CD4-positive, alpha-beta T cell treated with Interleukin-4 for 1 hour (primary cell): Measurements from ENCODE around the gene SH3D19.
"Not testable (repeated sequence)": the region's sequence is repeated elsewhere in the genome, so short reads cannot be mapped to it uniquely, and the experiment has no call there.

Source experiments
- DNase-seq, 2 donors: peaks; one replicate each; pipeline ENCODE4 v3.0.0-alpha.2; 2020 to 2022

Gene SH3D19

DNA sequence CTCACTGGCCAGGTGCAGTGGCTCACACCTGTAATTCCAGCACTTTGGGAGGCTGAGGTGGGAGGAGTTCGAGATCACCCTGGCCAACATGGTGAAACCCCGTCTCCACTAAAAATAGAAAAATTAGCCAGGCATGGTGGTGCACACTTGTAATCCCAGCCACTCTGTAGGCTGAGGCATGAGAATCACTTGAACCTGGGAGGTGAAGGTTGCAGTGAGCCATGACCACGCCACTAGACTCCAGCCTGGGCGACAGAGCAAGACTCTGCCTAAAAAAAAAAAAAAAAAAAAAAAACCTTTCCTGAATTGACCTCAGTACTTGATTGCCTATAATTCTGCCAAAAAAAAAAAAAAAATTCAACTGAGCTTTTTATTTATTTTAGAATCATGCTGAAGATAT is 3.2 kb downstream of the SH3D19 start:
- not testable (repeated sequence) for DNase-seq

DNA sequence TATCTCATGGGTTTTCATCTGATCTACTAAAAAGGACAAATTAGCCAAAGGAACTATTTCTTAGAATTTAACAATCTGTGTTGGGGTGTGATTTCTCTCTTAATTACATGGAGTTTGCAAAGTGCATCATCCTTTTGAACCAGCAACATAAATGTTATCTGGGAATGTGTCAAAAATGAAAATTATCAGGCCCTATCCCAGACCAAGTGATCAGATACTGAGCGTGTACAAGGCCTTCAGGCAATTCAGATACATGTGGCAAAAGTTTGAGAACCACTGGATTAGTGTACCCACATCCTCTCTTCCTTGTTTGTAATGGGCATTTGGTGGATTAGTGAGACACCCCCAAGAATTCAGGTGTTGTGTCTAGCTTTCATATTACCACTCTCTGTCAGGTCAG is 3.8 kb downstream of the SH3D19 start:
- DNase-seq, result no peak

DNA sequence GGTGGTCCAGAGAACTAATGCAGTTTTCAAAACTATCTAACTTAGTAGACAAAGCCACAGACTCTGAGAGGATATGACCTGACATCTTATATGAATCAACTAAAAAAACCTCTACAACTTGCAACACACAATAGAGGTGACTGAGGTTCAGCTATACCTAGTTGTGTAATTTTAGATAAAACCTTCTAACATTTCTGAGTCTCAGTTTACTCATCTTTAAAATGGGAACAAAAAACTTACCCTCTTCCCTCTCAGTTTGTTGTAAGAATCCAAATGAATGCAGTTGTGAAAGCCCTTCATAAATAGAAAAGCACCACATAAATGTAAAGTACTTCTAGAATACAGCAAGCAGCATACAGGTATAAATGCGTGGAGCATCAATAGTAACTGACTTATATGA is 5.9 kb downstream of the SH3D19 start:
- DNase-seq, result no peak

DNA sequence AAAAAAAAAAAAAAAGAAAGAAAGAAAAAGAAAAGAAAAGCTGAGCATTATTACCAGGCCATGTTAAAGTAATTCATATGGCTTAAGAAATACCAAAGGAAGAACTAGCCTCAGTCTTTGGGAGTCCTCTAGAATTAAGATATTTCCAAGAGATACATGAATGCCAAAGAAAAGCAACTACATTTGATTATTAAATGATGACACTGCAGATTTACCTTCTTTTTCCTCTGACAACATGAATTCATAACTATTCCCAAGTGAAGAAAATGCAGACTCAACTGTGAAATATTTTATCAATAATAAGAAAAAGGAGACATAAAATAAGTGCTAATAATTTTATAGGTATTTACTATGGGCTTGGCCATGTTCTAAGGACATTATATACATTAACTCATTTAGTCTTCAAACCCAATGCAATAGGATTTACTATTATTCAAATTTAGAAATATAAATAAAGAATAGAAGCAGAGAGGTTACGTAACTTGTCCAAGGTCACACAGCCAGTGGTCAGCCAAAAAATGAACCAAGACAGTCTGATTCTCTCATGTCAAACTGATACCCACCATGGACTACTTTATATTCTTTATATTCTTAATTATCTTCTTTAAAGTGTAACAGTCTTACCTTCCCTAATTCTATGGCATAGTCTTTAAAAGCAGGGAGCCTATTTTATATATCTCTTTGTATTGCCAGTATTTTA is 6.9 kb downstream of the SH3D19 start:
- DNase-seq, result no peak

DNA sequence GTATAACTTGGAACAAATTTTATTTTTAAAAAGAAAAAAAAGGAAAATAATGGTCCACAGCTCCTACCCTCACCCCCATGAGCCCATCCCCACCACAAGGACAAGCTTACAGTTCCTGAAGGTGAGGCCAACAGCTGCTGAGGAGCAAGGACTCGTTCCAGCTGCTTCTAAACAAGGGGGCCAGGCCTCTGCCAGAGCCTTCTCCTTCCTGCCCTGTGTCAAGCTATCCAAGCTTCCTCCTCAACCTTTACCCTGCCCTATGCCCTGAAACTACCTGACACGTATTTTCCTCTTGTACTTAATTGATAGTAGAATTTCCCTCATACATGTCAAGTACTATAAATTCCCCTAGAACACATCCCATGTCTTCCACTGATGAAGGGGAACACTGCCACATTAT is 8.8 kb downstream of the SH3D19 start:
- DNase-seq, result no peak

DNA sequence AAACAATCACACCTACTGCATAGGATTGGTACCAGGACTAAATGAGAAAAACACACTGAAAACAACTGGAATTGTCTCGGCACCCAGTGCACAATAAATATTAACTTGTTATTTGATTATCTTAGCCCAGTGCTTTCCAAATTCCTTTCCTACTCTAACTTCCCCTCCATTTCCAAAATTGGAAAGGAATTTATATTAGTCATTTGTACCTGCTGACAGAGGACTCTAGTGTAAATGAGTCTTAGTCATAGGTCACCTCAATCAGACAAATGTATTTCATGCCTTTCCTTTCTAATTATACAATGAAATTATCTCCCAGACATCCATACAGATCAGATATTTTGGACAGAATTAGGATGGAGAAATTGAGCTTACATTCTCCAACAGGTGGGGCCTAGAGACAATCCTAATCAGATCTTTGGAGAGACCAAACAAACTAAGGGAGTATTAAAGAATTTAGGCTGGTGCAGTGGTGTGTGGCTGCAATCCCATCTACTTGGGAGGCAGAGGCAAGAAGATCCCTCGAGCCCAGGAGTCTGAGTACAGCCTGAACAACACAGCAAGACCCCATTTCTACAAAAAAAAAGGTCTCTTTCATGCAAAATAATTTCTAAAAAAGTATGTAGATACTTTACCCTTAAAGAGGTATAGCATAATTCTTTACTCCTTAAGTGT is 10.1 kb downstream of the SH3D19 start:
- DNase-seq, result no peak

DNA sequence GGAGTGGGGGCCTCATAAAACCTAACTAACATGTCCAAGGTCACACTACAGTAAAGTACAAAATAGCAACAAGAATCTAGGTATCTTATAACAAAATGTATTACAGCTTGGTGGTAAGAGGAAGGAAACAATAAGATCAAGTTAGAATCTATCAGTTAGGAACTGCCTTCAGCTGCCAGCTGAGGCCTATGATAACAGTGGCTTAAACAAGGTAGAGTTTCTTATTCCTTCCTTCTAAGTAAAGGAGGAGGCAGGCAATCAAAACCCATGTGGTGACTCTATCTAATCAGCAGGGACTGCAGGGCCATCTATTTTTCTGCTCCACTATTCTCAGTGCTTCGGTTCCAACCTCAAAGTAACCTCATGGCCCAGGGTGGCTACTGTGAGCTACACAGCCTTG is 10.9 kb downstream of the SH3D19 start:
- DNase-seq, result no peak

DNA sequence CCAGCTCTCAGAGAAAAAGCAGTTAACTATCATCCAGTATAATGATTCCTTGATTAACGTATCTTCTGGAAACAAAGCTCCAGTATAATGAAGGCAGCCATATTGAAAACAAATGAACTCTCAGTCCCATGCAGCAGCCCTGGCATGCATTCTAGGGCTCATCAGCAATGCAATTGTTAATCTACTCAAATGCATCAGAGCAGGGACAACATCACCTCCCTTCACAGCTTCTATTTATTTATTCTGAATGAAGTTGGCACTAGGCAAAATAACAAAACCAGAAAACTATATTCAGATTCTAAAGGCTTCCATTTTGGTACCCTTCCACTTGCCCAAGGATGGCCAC is 11.4 kb downstream of the SH3D19 start:
- no peak for DNase-seq

DNA sequence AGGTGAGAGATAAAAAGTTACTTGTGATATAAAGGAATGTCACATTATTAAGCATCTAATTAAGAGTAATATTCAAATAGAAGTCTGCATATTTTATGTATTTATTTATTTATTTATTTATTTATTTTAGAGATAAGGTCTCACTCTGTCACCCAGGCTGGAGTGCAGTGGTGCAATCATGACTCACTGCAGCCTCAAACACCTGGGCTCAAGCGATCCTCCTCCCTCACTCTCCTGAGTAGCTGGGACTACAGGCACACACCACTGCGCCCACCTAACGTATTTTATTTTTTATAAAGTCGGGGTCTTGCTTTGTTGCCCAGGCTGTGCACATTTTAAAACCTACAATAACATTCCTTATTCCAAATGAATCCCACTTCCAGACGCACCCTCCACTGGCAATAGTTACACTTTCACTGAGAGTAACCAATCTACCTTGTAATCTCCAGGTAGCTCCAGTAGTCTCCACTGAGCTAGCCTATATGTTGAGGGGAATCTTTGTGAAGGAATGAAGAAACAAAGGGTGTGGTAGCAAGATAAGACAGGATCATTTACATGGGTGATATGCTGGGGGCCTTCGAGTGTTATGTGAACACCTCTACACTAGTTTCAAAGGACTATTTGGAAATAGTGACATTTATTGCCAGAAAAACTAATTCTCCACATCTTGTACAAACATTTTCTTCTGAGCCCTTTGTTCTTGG is 11.9 kb downstream of the SH3D19 start:
- no peak for DNase-seq

DNA sequence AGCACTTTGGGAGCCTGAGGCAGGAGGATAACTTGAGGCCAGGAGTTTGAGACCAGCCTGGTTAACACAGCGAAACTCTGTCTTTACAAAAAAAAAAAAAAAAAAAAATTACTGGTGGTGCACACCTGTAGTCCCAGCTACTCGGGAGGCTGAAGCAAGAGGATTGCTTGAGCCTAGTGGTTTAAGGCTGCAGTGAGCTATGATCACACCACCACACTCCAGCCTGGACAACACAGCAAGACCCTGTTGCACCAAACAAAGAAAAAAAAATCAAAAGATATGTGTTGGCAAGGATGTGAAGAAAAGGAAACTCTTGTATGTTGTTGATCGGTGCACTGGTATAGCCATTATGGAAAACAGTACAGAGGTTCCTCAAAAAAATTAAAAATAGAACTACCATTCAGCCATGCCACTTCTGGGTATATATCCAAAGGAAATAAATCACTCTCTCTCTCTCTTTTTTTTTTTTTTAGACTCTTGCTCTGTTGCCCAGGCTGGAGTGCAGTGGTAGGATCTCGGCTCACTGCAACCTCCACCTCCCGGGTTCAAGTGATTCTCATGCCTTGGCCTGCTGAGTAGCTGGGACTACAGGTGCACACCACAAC is 15.2 kb downstream of the SH3D19 start:
- DNase-seq, result no peak

DNA sequence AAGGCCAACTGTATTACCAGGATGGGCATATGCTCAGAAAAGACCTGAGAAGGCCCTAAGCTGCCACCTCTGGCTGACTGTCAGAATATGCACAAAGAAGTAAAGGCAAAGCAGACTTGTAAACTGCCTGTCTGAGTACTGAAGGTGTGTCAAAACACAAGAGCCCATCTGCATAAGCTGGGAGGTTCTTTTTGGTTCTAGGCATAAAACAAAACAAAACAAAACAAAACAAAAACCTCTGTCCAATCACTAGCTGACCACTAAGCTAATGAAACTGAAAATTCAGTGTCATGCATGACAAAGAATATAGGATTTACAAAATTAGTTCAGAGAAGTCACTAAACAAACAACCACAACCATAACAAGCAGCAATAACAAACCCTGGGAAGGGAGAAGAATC is 20.6 kb downstream of the SH3D19 start:
- no peak for DNase-seq

DNA sequence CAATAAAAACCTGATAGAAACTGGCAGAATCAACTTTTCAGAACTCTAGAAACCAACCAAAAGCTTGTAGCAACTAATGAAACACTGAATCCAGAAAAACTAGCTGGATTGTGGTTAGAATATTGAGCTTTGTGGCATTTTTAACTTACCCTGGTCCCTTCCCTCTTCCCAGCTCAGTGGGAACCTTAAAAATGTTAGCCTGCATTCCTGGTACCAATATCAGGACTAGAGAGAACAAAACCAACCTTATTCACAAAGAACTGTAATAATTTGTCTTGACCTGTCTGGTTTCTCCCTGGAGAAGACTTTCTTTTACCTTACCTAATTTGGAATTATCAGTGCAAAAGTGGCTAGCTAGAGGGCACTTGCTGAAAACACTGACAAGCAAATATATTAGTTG is 21.2 kb downstream of the SH3D19 start:
- DNase-seq, result no peak

DNA sequence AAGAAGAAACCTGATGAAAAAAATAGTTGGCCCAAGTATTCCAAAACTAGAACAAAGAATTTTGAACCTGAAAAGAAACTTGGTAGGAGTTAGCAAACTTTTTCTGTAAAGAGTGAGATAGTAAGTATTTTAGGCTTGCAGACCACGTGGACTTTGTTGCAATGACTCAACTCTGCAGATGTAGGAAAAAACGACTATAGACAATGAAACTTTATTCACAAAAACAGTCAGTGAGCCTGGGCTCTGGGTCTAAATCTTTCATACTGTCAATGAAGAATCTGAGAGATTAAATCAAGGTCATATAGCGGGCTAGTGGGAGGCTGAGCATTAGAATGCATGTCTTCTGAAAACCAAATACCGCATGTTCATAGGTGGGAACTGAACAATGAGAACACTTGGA is 23.0 kb downstream of the SH3D19 start:
- DNase-seq, result no peak

DNA sequence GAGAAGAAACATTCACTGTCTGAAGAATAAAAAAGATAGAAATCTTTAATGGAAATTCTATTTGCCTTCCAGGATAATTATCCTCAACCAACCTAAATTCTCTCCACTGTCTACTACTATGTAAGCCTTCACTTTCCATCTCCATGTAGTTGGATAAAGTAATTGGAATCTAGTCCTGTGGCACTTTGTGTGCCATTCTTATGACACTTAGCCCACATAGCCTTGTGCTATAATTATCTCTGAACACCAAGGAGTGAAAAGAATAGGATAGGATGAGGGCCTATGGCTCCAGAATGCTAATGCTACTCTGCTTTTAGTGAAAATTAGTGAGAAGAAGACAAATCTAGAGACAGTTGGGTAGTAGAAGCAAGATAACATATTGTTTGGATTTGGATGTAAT is 28.2 kb downstream of the SH3D19 start:
- DNase-seq, result no peak

DNA sequence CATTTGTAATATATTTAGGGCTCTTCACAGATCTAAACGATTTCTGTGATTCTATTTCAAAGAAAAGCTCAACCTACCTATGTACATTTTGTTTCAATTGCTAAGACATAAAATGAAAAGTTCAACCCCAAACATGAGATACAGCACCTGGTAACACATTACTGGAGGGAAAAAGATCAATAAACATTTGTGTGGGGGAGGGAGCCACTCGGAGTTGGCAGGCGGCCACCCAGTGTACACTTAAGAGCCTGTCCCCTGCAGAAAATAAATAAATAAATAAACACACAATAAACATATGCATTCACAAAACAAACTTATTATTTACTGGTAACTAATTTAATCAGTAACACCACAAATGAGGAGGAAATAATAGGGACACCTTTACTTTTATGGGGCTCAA is 29.2 kb downstream of the SH3D19 start:
- DNase-seq, result no peak

DNA sequence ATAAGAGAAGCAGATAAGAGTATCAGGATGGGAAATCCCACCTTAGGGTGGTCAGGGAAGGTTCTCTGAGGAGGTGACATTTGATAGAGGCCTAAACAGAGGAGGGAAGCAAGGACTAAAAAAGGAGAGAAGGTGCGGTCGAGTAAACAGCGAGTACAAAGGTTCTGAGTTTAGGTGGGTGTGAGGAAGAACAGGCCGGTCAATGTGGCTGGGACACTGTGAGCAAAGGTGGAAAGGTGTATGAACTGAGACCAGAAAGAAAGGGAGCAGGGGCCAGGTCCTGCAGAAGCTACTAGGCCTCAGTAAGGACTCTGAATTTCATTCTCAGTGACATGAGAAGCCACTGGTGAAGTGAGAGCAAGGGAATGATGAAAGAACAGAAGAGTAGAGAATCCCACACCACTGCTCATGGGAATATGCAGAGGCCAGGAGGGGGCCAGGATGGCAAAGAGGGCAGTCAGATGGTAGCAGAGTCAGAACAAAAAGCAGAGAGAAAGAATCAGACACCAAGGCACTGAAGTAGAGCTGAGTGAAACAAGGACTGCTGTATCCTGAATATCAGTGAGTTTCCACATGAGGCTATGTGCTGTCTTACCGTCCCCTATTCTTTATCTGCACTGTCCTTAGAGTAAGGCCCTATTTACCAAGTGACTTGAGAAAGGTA is 30.4 kb downstream of the SH3D19 start:
- DNase-seq, result no peak

DNA sequence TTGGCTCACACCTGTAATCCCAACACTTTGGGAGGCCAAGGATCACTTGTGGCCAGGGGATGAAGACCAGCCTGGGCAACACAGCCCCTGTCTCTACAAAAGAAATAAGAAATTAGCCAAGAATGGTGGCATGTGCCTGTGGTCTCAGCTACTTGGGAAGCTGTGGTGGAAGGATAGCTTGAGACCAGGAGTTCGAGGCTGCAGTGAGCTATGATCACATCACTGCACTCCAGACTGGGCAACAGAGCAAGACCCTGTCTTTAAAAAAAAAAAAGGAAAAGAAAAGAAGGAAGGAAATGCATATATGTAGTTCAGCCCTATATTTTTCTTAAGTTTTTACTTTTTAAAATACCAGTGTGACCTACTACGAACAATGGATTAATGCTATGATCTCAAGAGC is 33.4 kb downstream of the SH3D19 start:
- DNase-seq, result no peak

DNA sequence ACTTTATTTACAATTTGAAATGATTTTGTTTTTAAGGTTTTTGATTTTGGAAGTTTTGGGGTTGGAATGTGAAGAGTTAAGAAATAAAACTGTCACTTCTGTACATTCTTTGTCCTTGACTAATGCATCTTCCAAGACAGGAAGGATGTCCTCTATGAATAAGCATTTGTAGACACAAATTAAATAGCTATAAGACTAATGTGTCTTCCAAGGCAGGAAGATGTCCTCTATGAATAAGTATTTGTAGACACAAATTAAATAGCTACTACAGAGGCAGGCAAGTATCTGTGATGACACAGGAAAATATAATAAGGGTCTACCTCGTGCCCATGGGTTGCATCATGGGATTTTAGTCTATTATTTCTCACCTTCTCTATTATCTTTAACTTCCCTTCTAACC is 33.9 kb downstream of the SH3D19 start:
- no peak for DNase-seq

DNA sequence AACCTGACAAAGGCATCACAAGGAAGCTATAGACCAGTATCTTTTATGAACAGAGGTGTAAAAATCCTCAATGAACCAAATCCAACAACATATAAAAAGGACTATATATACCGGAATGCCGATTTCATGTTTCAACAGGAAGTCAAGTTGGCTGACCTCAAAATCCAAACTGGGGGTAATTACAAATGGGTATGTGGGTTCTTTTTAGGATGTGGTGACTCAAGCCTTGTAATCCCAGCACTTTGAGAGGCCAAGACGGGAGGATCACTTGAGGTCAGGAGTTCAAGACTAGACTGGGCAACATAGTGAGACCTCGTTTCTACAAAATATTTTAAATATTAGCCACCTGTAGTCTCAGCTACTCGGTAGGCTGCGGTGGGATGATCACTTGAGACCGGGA is 38.0 kb downstream of the SH3D19 start:
- DNase-seq, result no peak

DNA sequence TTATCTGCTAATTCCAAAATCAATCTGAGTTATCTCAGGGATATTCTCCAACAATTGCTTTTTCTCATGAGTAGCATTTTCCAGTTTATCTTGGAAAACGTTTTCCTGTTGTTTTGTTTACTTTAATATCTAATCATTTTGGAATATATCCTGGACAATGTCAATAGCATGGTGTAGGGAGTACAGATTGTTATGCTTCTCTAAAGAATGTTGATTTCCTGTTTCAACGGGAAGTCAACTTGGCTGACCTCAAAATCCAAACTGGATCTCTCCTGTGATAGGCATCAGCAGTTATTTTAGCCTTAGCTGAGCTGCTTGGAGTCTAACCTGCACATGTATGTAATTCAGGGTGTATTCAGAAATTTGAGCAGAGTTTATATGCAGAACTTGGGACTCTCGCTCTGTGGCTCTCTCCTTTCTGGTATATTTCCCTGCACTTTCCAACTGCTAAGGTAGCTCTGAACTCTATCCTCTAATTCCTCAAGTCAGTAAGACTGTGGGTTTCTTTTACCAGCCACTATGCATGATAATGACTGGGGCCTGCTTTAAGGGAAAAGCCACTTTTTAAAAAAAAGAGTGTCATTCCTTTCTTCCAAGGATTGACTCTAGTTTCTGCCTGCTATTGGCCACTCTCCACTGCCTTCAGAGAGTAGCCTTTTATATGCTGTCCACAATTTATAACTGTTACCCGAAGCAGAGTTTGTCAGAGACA is 40.7 kb downstream of the SH3D19 start:
- no peak for DNase-seq

DNA sequence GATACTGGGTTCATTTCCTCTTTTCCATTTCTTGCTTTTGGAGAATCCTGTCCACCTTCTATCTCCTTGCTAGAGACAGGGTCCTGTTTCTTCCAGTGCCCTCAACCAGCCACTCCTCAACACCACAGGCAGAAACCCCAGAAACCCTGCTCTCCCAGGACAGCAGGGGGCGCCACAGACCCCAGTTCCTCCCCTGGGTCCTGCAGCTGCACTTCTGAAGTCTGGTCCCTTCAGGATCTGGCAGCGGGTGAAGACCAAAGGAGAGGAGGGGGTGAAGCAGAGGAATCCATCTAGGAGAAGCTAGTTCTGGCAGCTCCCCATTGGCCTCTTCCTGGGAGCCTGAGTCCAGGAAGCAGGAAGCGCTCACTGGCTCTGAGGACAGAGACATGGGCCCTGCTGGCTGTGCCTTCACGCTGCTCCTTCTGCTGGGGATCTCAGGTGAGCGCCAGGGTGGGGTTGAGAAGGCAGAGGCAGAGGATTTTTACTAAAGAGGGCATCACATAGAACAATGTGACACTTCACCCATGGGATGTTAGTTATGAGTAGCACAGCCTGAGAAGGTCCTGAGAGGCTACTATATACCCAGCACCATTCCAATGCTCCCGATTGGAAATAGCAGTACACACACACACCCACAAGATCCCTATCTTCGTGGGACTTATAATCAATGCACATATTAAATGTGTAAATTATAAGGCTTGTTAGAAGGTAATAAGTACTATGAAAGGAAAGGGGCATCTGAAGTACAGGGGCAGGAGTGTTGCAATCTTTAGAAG is 48.4 kb downstream of the SH3D19 start, which contains the start of gene PRSS48:
Gene PRSS48 (plus strand): TSS at position 375 of the 776 bp plus-strand sequence. CDS start 12 bp downstream, at position 387.
- DNase-seq, result peak in 1 of 2 donors; percentile 2

DNA sequence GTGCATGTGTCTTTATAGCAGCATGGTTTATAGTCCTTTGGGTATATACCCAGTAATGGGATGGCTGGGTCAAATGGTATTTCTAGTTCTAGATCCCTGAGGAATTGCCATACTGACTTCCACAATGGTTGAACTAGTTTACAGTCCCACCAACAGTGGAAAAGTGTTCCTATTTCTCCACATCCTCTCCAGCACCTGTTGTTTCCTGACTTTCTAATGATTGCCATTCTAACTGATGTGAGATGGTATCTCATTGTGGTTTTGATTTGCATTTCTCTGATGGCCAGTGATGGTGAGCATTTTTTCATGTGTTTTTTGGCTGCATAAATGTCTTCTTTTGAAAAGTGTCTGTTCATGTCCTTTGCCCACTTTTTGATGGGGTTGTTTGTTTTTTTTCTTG is 56.5 kb downstream of the SH3D19 start:
- not testable (repeated sequence) for DNase-seq
